Heart left ventricle (tissue), 16 donors: ENCODE results near the gene PTMS. TPM values are rescaled to one million over a fixed set of nuclear protein-coding genes. Genes with fewer than 3 reads are reported as not detected.

Experiments
- ATAC-seq, 4 donors: fragments of 200-7000 bp; cut with Tn5 transposase; one replicate each; pipeline ENCODE4 v1.9.1; 2020 to 2022; ENCODE audit warnings: moderate library complexity in 4 of 4, mild to moderate bottlenecking in 3 of 4, moderate number of reproducible peaks in 1 of 4
- DNase-seq, 5 donors: peaks; one replicate each; pipeline ENCODE4 v3.0.0-alpha.2; 2020
- H3K27ac ChIP-seq, 12 donors: fragments of 200-600 bp; sonication (generic) in 4 of 12; one replicate each; pipeline versions ENCODE4 v1.5.0 to v1.8.0; 2016 to 2022; ENCODE audit warnings: mild to moderate bottlenecking in 2 of 12
- H3K27me3 ChIP-seq, 9 donors: fragments of 200-600 bp; sonication (generic) in 2 of 9; one replicate each; pipeline versions ENCODE4 v1.5.1 to v1.8.0; 2016 to 2022; ENCODE audit warnings: mild to moderate bottlenecking in 3 of 9
- H3K36me3 ChIP-seq, 9 donors: fragments of 200-600 bp; sonication (generic) in 2 of 9; one replicate each; pipeline versions ENCODE4 v1.5.0 to v1.8.0; 2018 to 2022; ENCODE audit warnings: mild to moderate bottlenecking in 2 of 9
- H3K4me1 ChIP-seq, 12 donors: fragments of 200-600 bp; sonication (generic) in 4 of 12; one replicate each; pipeline versions ENCODE4 v1.5.0 to v1.8.0; 2016 to 2022; ENCODE audit warnings: mild to moderate bottlenecking in 3 of 12
- H3K4me3 ChIP-seq, 12 donors: fragments of 200-600 bp; sonication (generic) in 4 of 12; one replicate each; pipeline versions ENCODE4 v1.5.0 to v1.8.0; 2017 to 2022; ENCODE audit warnings: mild to moderate bottlenecking in 9 of 12, moderate library complexity in 4 of 12
- H3K9me3 ChIP-seq, 12 donors: fragments of 200-600 bp; sonication (generic) in 4 of 12; one replicate each; pipeline versions ENCODE4 v1.5.0 to v1.8.0; 2016 to 2022; ENCODE audit warnings: mild to moderate bottlenecking in 1 of 12
- CTCF ChIP-seq, 12 donors: fragments of 200-600 bp; sonication (generic) in 4 of 12; IDR thresholded peaks; one replicate each; pipeline versions ENCODE4 v1.5.0 to v1.8.0; 2018 to 2022; ENCODE audit warnings: antibody characterized with exemption in 12 of 12, mild to moderate bottlenecking in 5 of 12
- POLR2A ChIP-seq, 2 donors: fragments of 450-650 bp; IDR thresholded peaks; one replicate each; pipeline ENCODE4 v1.6.1; 2017; ENCODE audit warnings: antibody characterized with exemption in 2 of 2, mild to moderate bottlenecking in 2 of 2, moderate library complexity in 2 of 2
- WGBS, 4 donors: extraction: QIAGEN DNeasy Blood & Tissue Kit in 2 of 4; methylation state at CpG; one replicate each; pipeline versions ENCODE4 v1.1.5 to v1.1.7; 2013 to 2018; 5-methylcytosine and 5-hydroxymethylcytosine counted together
- intact Hi-C, 10 donors: fragments of 100-400 bp; cut with DNase I; formaldehyde crosslinking; loops; one replicate each; pipeline versions ENCODE4 v1.11.1 to v1.14.2; 2022
- polyA plus RNA-seq, 2 donors: library from polyadenylated mRNA; stranded (reverse); fragments of 200-250 nt; gene quantifications; one replicate each; pipeline ENCODE4 v1.2.3, GENCODE V29; 2013
- total RNA-seq, 9 donors: library from RNA; depleted of rRNA in 2 of 9; stranded (reverse); fragments of >200 nt in 2 of 9; fragmentation: NEBNext Ultra II Directional in 3 of 9; extraction: Animal tissue kit (Norgen Biotek cat#: 25700) in 3 of 9; gene quantifications; one replicate each; pipeline versions ENCODE4 v1.1.0 to v1.2.4, GENCODE V29; 2016 to 2023
- donor health status: ischemic (EF 13 %, LVEDD 7.1; RV severe dilation, severe dysfunction).
- donor health status: healthy with polysubstance abuse.
- donor health status: DM: no; HTN: yes; CAD: no.
- donor health status: DM: no; HTN: no; CAD: no.
- donor health status: ischemic (EF 25% LVEDD 6.9; RV normal size, moderate dysfunction).
- donor health status: ischemic (EF 25% LVEDD 5.7; RV mildly dilated, moderate dysfunction).
- donor health status: healthy.
- donor health status: DM: yes; HTN: yes; CAD: no.
- donor health status: ischemic (EF 35%, LVEDD 5.7; RV mildly dilated, moderate dysfunction).
- donor health status: nonischemic (EF 11% LVEDD 7.7; RV severe dilation, severe dysfunction).
- donor health status: DM: yes; HTN: yes; CAD: no.
- donor health status: PGD.
- donor health status: ischemic (EF 29% LVEDD 5.4; RV normal size, mild dysfunction).
- donor health status: nonischemic (EF 23%, LVEDD 6.1; RV moderate dilation, normal function).

PTMS gene
- total and polyA plus RNA-seq, 11 donors, result 72.9 to 331 (median 138) TPM

- no peak for ATAC-seq
- WGBS, 4 donors, result 69 to 80% (median 76%) methylated on average over 4 of the region's 4 CpGs
- H3K36me3 ChIP-seq, result peaks cover 0 to 56% (median 53%) of the 10 kb centered on the region in 9 donors
Measured at GRCh38 chr12:6747216-6747615, 18.9 kb upstream of the PTMS start.

GRCh38 chr12:6748761-6749160 is 17.4 kb upstream of the PTMS start:
- no peak overlapping the region for H3K4me3 ChIP-seq
- intact Hi-C loops, result no loop called here
- no peak for ATAC-seq
- peaks cover 0 to 56% (median 53%) of the 10 kb centered on the region in 9 donors for H3K36me3 ChIP-seq
- TF ChIP-seq CTCF (IDR thresholded peaks at IDR 0.05), result no peak
- TF ChIP-seq POLR2A (IDR thresholded peaks at IDR 0.05), result no peak
- WGBS, 4 donors, result 92 to 95% (median 94%) methylated on average over 28 of the region's 28 CpGs
- H3K9me3 ChIP-seq, result no peaks in the 10 kb centered on the region
- peaks cover 0 to 29% (median 15%) of the 10 kb centered on the region in 12 donors for H3K4me1 ChIP-seq
- no peaks in the 10 kb centered on the region for H3K27me3 ChIP-seq
- H3K27ac ChIP-seq, result no peak overlapping the region
- no peak for DNase-seq

More at GRCh38 chr12:6747216-6747615, 18.9 kb upstream of the PTMS start:
- DNase-seq, result no peak
- Histone ChIP-seq H3K27me3 (no peaks in the 10 kb centered on the region), H3K4me1 (peaks cover 0 to 26% (median 12%) of the 10 kb centered on the region in 12 donors), H3K4me3 (no peak overlapping the region), H3K27ac (no peak overlapping the region), H3K9me3 (no peaks in the 10 kb centered on the region)
- intact Hi-C loops, result no loop called here
- TF ChIP-seq CTCF (IDR thresholded peaks at IDR 0.05), result no peak

GRCh38 chr12:6750506-6750905 is 15.7 kb upstream of the PTMS start:
- Histone ChIP-seq H3K4me3 (no peak overlapping the region), H3K4me1 (peaks cover 0 to 40% (median 20%) of the 10 kb centered on the region in 12 donors), H3K27me3 (no peaks in the 10 kb centered on the region), H3K36me3 (peaks cover 0 to 56% (median 53%) of the 10 kb centered on the region in 9 donors), H3K27ac (no peak overlapping the region), H3K9me3 (no peaks in the 10 kb centered on the region)
- intact Hi-C loops, result loop anchor here in 8 of 10 donors (5.0 kb wide), 3 partner anchors 72 to 117 kb away; partner anchors contain the start of genes P3H3 (in 6 of the 8), TPI1 (in 2 of the 8) and GPR162 (in 1 of the 8)
- no peak for DNase-seq
- no peak for ATAC-seq
- TF ChIP-seq POLR2A (IDR thresholded peaks at IDR 0.05) (no peak), CTCF (IDR thresholded peaks at IDR 0.05) (no peak)
- WGBS, 4 donors, result 85 to 93% (median 86%) methylated on average over 4 of the region's 4 CpGs

- no peak for ATAC-seq
- 80 to 85% (median 82%) methylated on average over 7 of the region's 7 CpGs for WGBS, 4 donors
- Histone ChIP-seq H3K9me3 (no peaks in the 10 kb centered on the region), H3K36me3 (peaks cover 0 to 54% (median 51%) of the 10 kb centered on the region in 9 donors), H3K27ac (peak overlapping the region in 9 of 12 donors; percentile 94 to 100 (median 99)), H3K4me3 (peak overlapping the region in 10 of 12 donors; percentile 76 to 100 (median 88)), H3K27me3 (no peaks in the 10 kb centered on the region), H3K4me1 (peaks cover 0 to 34% (median 15%) of the 10 kb centered on the region in 12 donors)
- TF ChIP-seq CTCF (IDR thresholded peaks at IDR 0.05) (no peak), POLR2A (IDR thresholded peaks at IDR 0.05) (no peak)
- DNase-seq, result peak in 1 of 5 donors; percentile 31
- intact Hi-C loops, result loop anchor here in 8 of 10 donors (2.0 to 5.0 kb wide), 7 partner anchors 15 to 116 kb away; partner anchors contain the start of genes P3H3 (in 6 of the 8), PTMS (in 2 of the 8), TPI1 (in 2 of the 8) and COPS7A (in 1 of the 8)
Measured at GRCh38 chr12:6751767-6752166, 14.4 kb upstream of the PTMS start.
